Stimulated activated CD8-positive, alpha-beta memory T cell treated with anti-CD3 and anti-CD28 coated beads, Interleukin-15, amount 100 ng/mL, for 1 hour (primary cell): ENCODE measurements around the gene FLOT1.
A peak's percentile ranks its signal among the peaks of the same experiment; 100 is the strongest.
"Not testable (repeated sequence)": the region's sequence is repeated elsewhere in the genome, so short reads cannot be mapped to it uniquely, and the experiment has no call there.

Experiments
- DNase-seq: peaks from one replicate; pipeline ENCODE4 v3.0.0-alpha.2; 2020; ENCODE audit warnings: low read depth

FLOT1 gene

DNA sequence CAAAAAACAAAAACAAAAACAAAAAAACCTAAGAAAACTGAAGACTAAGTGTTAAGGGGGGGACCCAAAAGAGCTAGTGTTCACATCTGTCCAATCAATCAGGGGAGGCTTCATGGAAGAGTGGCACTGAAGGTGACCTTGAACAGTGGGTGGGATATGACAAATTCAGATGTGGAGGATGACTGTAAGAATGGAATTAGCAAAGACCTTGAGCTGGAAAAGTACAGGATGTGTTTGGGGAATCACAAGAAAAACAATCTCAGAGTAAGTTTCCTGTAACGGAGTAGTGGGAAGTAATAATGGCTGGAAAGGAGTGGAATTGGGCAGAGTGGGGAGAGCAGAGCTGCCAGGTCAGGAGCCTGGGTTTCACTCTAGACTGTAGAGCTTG is 4.8 kb upstream of the FLOT1 start:
- no peak for DNase-seq

DNA sequence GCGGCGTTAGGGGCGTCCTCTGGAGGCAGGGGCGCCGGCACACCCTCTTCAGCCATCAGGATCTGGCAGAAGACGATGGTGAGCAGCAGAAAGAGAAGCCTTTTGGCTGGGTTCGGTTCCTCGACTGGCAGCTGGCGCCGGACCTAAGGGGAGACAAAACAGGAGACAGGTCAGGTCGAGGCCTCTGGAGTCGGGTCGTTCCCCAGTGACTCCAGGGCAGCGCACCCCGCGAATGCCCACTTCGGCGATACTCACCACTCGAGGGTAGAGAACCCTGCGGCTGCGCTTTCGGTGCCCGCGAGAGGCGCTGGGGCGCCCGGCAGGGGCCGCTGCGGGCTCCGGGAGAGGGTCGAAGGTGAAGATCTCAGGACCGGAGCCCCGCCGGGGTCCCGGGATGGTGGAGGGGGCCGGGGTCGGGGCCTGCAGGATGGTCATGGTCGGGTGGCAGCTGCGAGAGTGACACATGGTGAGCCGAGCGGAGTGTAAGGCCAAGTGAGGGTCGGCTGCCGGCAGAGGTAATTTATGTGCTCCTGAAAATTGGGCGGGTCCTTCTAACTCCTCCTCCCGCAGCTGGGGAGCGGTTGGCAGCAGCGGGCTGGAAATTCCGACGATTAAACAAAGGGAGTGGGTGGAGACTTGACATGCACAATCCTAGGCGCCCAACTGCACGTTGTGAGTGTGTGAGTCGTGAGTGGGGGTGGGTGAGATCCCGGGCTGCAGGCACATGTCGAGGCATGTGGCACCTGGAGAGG is 1.7 kb upstream of the FLOT1 start, which contains the start of gene IER3:
Gene IER3, minus strand, starts transcription at position 494 of the 752 bp plus-strand sequence. Its CDS starts 29 bp downstream, at position 465.
- DNase-seq, result peak; percentile 51

DNA sequence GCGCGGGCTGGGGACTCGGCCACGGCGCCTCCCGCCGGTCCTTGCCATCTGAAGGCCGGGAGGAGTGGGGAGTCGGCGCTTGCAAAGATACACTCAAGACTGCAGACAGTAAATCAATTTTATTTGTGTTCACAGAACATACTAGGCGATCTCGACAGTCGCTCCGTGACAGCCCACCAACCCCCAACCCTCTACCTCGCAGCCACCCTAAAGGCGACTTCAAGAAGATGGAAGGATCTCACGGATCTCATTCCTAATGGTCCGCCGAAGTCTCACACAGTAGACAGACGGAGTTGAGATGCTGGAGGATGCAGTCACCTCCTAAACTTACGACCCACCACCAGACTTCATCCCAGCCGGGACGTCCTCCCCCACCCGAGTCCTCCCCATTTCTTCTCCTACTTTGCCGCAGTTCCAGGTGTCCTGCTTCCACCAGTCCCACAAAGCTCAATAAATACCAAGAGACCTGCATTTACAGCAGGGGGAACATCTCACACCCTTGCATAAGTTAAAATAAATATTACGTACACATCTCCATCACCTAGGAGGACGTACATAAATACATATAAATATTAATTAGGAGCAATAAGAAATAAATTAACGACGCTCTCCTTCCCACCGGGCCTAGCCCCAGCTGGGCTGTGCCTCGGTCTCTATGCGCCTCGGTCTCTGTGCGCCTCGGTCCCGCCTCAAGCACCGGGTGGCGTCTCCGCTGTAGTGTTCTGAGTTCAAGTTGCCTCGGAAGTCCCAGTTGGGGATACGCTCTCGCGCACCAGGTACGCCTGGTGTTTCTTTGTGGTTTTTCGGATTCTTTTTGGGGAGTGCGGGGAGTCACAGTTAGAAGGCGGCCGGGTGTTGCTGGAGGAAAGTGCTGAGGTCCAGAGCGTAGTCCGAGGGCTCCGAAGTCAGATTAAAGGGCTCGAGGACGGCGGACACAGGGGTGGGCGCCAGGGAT is 889 bp upstream of the FLOT1 start:
- DNase-seq, result no peak

GRCh38 chr6:30741789-30742315 is 635 bp downstream of the FLOT1 start:
- DNase-seq, result no peak

- no peak for DNase-seq
Measured at GRCh38 chr6:30741063-30741779, 1.3 kb downstream of the FLOT1 start.

- no peak for DNase-seq
Measured at GRCh38 chr6:30740540-30740870, 2.0 kb downstream of the FLOT1 start.

GRCh38 chr6:30738532-30738931 is 4.0 kb downstream of the FLOT1 start:
- no peak for DNase-seq

GRCh38 chr6:30735668-30736314 is 6.7 kb downstream of the FLOT1 start:
- no peak for DNase-seq

GRCh38 chr6:30732237-30732943 is 10.1 kb downstream of the FLOT1 start:
- no peak for DNase-seq

GRCh38 chr6:30730601-30731435 is 11.7 kb downstream of the FLOT1 start:
- DNase-seq, result peak; percentile 63

DNA sequence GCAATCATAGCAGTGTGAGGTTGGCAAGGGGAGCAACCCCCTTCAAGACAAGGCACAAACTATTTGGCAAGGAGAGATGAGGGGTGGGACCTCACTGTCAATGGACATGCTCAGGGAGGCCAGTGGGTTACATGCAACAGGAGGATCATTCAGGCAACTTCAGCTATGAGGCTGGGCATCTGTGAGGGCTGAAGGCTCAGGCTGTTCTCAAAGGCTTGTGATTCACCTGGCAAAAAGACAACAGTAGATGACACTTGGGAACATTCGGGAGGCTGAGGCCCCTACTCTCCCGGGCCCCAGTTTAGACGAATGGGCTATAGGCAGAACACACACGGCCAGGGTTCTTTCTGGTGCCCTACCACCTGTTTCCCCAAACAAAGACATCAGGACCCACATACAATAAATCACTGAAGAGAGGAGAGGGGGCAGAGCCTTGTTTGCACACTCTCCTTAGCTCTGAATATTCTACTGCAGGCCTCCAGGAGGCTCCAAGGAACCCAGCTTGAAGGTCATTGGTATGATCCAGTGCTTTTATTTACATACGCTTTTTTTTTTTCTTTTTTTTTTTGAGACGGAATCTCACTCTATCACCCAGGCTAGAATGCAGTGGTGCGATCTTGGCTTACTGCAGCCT is 14.4 kb downstream of the FLOT1 start:
- DNase-seq, result no peak

DNA sequence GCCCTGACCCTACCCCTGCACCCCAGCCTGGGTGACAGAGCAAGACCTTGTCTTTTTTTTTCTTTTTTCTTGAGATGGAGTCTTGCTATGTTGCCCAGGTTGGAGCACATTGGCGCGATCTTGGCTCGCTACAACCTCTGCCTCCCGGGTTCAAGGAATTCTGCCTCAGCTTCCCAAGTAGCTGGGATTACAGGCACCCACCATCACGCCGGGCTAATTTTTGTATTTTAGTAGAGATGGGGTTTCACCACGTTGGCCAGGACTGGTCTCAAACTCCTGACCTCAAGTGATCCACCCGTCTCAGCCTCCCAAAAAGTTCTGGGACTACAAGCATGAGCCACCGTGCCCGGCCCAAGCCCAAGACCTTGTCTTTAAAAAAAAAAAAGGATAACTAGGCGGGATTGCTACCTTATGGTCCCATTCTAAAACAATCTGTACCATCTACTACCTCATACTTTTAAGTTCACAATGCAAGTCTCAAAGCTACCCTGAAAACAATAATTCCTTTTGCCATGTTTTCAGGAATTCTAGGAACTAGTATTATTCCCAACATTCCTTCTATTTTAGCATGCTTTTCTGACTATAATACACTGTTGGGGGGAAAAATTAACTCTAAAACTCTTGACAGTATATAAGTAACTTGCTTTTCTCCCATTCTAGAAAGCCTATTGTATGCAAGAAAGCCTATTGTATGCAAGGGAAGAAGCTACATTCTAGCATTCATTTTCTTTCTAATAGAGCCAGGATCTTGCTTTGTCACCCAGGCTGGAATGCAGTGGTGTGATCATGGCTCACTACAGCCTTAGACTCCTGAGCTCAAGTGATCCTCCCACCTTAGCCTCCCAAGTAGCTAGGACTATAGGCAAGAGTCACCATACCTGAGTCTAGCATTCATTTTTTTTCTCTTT is 15.7 kb downstream of the FLOT1 start:
- no peak for DNase-seq

- no peak for DNase-seq
Measured at GRCh38 chr6:30725713-30726505, 16.6 kb downstream of the FLOT1 start.

- no peak for DNase-seq
Measured at GRCh38 chr6:30724906-30725667, 17.4 kb downstream of the FLOT1 start.

- DNase-seq, result not testable (repeated sequence)
Measured at GRCh38 chr6:30723843-30724741, 18.4 kb downstream of the FLOT1 start.
